ENCODE results near the gene LCN9.

Gene LCN9

GRCh38 chr9:135701067-135701958 is 38.2 kb downstream of the LCN9 start:
- DNase-seq = no peak

- DNase-seq = no peak
Observed at GRCh38 chr9:135701959-135702721, 39.0 kb downstream of the LCN9 start, which contains the start of gene KCNT1. KCNT1 (plus strand) TSS chr9:135702185; CDS start chr9:135702259, 74 bp downstream.

GRCh38 chr9:135703726-135704125 is 40.6 kb downstream of the LCN9 start:
- no peak for DNase-seq

- no peak for DNase-seq
Observed at GRCh38 chr9:135704483-135704882, 41.4 kb downstream of the LCN9 start.

GRCh38 chr9:135705376-135705775 is 42.3 kb downstream of the LCN9 start:
- DNase-seq = no peak

- DNase-seq = no peak
Observed at GRCh38 chr9:135706288-135706687, 43.2 kb downstream of the LCN9 start.

GRCh38 chr9:135707252-135708138 is 44.4 kb downstream of the LCN9 start:
- DNase-seq = no peak

GRCh38 chr9:135708164-135708563 is 45.1 kb downstream of the LCN9 start:
- no peak for DNase-seq

- DNase-seq = no peak
Observed at GRCh38 chr9:135711391-135711790, 48.3 kb downstream of the LCN9 start.

- no peak for DNase-seq
Observed at GRCh38 chr9:135711881-135712280, 48.8 kb downstream of the LCN9 start.

- DNase-seq = no peak
Observed at GRCh38 chr9:135712613-135713295, 49.6 kb downstream of the LCN9 start.

GRCh38 chr9:135714242-135715055 is 51.3 kb downstream of the LCN9 start:
- no peak for DNase-seq

- DNase-seq = no peak
Observed at GRCh38 chr9:135715056-135715595, 52.0 kb downstream of the LCN9 start.

GRCh38 chr9:135716045-135716444 is 52.9 kb downstream of the LCN9 start:
- DNase-seq = no peak

All from MV-4-11 (cell line).